ENCODE data around the gene RBM6.

Gene RBM6

GRCh38 chr3:50120364-50121071 is 180.6 kb downstream of the RBM6 start:
- Histone ChIP-seq H3K36me3 (ENCODE audit: control insufficient read depth in 1 of 2, insufficient read depth in 2 of 2, low read length in 2 of 2) (peaks cover 45 to 59% of the 10 kb centered on the region in 2 experiments), H3K9me3 (ENCODE audit: insufficient read depth, low read depth, low read length) (peaks cover 2% of the 10 kb centered on the region), H2BK5ac (ENCODE audit: low read depth, low read length, poor library complexity) (no peak overlapping the region), H3K27ac (ENCODE audit: low read depth, low read length) (no peak overlapping the region), H3K27me3 (ENCODE audit: insufficient read depth, low read length) (no peaks in the 10 kb centered on the region), H2AK5ac (ENCODE audit: low read length) (no peak overlapping the region), H3K23ac (ENCODE audit: low read length) (no peak overlapping the region), H4K91ac (ENCODE audit: low read depth, low read length) (no peak overlapping the region), H3K9ac (ENCODE audit: low read length) (no peak overlapping the region), H3K14ac (ENCODE audit: low read length) (no peak overlapping the region), H3K4ac (ENCODE audit: low read depth, low read length) (no peak overlapping the region), H3K79me1 (ENCODE audit: low read length) (peaks cover 4% of the 10 kb centered on the region), H2BK120ac (ENCODE audit: insufficient read depth, low read length, poor library complexity) (no peak overlapping the region), H4K8ac (ENCODE audit: low read depth, low read length) (no peak overlapping the region), H4K12ac (ENCODE audit: low read depth, low read length) (no peak overlapping the region), H3K79me2 (ENCODE audit: control insufficient read depth, insufficient read depth, low read length, poor library complexity) (no peaks in the 10 kb centered on the region), H3K18ac (ENCODE audit: low read length) (no peak overlapping the region), H3K4me3 (ENCODE audit: low read depth, low read length) (no peak overlapping the region), H3K4me2 (ENCODE audit: low read length) (no peak overlapping the region), H2BK12ac (ENCODE audit: low read length) (no peak overlapping the region), H3K4me1 (ENCODE audit: control insufficient read depth in 1 of 2, insufficient read depth in 2 of 2, low read length in 2 of 2) (peaks cover 9 to 14% of the 10 kb centered on the region in 2 experiments), H2AFZ (ENCODE audit: insufficient read depth, low read length, poor library complexity) (no peak overlapping the region)
- WGBS (ENCODE audit: extremely low coverage, insufficient coverage, insufficient read length) = no CpG with 5 or more reads among the region's 10 CpGs
- no peak for DNase-seq

- Histone ChIP-seq H3K23ac (ENCODE audit: low read length) (no peak overlapping the region), H4K12ac (ENCODE audit: low read depth, low read length) (no peak overlapping the region), H3K27me3 (ENCODE audit: insufficient read depth, low read length) (no peaks in the 10 kb centered on the region), H3K14ac (ENCODE audit: low read length) (no peak overlapping the region), H3K79me1 (ENCODE audit: low read length) (peaks cover 10% of the 10 kb centered on the region), H3K36me3 (ENCODE audit: control insufficient read depth in 1 of 2, insufficient read depth in 2 of 2, low read length in 2 of 2) (peaks cover 37 to 51% of the 10 kb centered on the region in 2 experiments), H2BK120ac (ENCODE audit: insufficient read depth, low read length, poor library complexity) (no peak overlapping the region), H2AFZ (ENCODE audit: insufficient read depth, low read length, poor library complexity) (no peak overlapping the region), H2AK5ac (ENCODE audit: low read length) (no peak overlapping the region), H3K18ac (ENCODE audit: low read length) (no peak overlapping the region), H3K27ac (ENCODE audit: low read depth, low read length) (no peak overlapping the region), H3K4me3 (ENCODE audit: low read depth, low read length) (no peak overlapping the region), H2BK5ac (ENCODE audit: low read depth, low read length, poor library complexity) (no peak overlapping the region), H3K4me2 (ENCODE audit: low read length) (no peak overlapping the region), H4K91ac (ENCODE audit: low read depth, low read length) (no peak overlapping the region), H4K8ac (ENCODE audit: low read depth, low read length) (no peak overlapping the region), H3K9ac (ENCODE audit: low read length) (no peak overlapping the region), H2BK12ac (ENCODE audit: low read length) (no peak overlapping the region), H3K79me2 (ENCODE audit: control insufficient read depth, insufficient read depth, low read length, poor library complexity) (no peaks in the 10 kb centered on the region), H3K4me1 (ENCODE audit: control insufficient read depth in 1 of 2, insufficient read depth in 2 of 2, low read length in 2 of 2) (peaks cover 17 to 22% of the 10 kb centered on the region in 2 experiments), H3K4ac (ENCODE audit: low read depth, low read length) (no peak overlapping the region), H3K9me3 (ENCODE audit: insufficient read depth, low read depth, low read length) (peaks cover 2% of the 10 kb centered on the region)
- DNase-seq = peak; percentile 50 to 80
- no CpG with 5 or more reads among the region's 13 CpGs for WGBS (ENCODE audit: extremely low coverage, insufficient coverage, insufficient read length)
Measured at GRCh38 chr3:50121072-50122032, 181.4 kb downstream of the RBM6 start.

- no peak overlapping the region for H4K8ac ChIP-seq (ENCODE audit: low read depth, low read length)
- WGBS (ENCODE audit: extremely low coverage, insufficient coverage, insufficient read length) = no CpG with 5 or more reads among the region's 2 CpGs
- no peak overlapping the region for H4K12ac ChIP-seq (ENCODE audit: low read depth, low read length)
- no peak overlapping the region for H4K91ac ChIP-seq (ENCODE audit: low read depth, low read length)
- H3K27me3 ChIP-seq (ENCODE audit: insufficient read depth, low read length) = no peaks in the 10 kb centered on the region
- no peak for DNase-seq
- no peak overlapping the region for H2BK5ac ChIP-seq (ENCODE audit: low read depth, low read length, poor library complexity)
- H3K4me1 ChIP-seq (ENCODE audit: control insufficient read depth in 1 of 2, insufficient read depth in 2 of 2, low read length in 2 of 2) = peaks cover 22 to 29% of the 10 kb centered on the region in 2 experiments
- peaks cover 2% of the 10 kb centered on the region for H3K9me3 ChIP-seq (ENCODE audit: insufficient read depth, low read depth, low read length)
- H2AK5ac ChIP-seq (ENCODE audit: low read length) = no peak overlapping the region
- no peak overlapping the region for H2BK12ac ChIP-seq (ENCODE audit: low read length)
- no peak overlapping the region for H2BK120ac ChIP-seq (ENCODE audit: insufficient read depth, low read length, poor library complexity)
- peaks cover 31 to 44% of the 10 kb centered on the region in 2 experiments for H3K36me3 ChIP-seq (ENCODE audit: control insufficient read depth in 1 of 2, insufficient read depth in 2 of 2, low read length in 2 of 2)
- no peak overlapping the region for H3K4me3 ChIP-seq (ENCODE audit: low read depth, low read length)
- no peaks in the 10 kb centered on the region for H3K79me2 ChIP-seq (ENCODE audit: control insufficient read depth, insufficient read depth, low read length, poor library complexity)
- H3K4ac ChIP-seq (ENCODE audit: low read depth, low read length) = no peak overlapping the region
- H3K9ac ChIP-seq (ENCODE audit: low read length) = no peak overlapping the region
- H3K27ac ChIP-seq (ENCODE audit: low read depth, low read length) = no peak overlapping the region
- H3K18ac ChIP-seq (ENCODE audit: low read length) = no peak overlapping the region
- peaks cover 12% of the 10 kb centered on the region for H3K79me1 ChIP-seq (ENCODE audit: low read length)
- no peak overlapping the region for H3K23ac ChIP-seq (ENCODE audit: low read length)
- no peak overlapping the region for H3K4me2 ChIP-seq (ENCODE audit: low read length)
- no peak overlapping the region for H2AFZ ChIP-seq (ENCODE audit: insufficient read depth, low read length, poor library complexity)
- H3K14ac ChIP-seq (ENCODE audit: low read length) = no peak overlapping the region
Measured at GRCh38 chr3:50122071-50122470, 182.1 kb downstream of the RBM6 start.

- Histone ChIP-seq H3K79me2 (ENCODE audit: control insufficient read depth, insufficient read depth, low read length, poor library complexity) (no peaks in the 10 kb centered on the region), H3K4me2 (ENCODE audit: low read length) (no peak overlapping the region), H3K9ac (ENCODE audit: low read length) (no peak overlapping the region), H2BK120ac (ENCODE audit: insufficient read depth, low read length, poor library complexity) (no peak overlapping the region), H4K12ac (ENCODE audit: low read depth, low read length) (no peak overlapping the region), H3K4me1 (ENCODE audit: control insufficient read depth in 1 of 2, insufficient read depth in 2 of 2, low read length in 2 of 2) (peaks cover 22 to 29% of the 10 kb centered on the region in 2 experiments), H2BK12ac (ENCODE audit: low read length) (no peak overlapping the region), H3K79me1 (ENCODE audit: low read length) (peaks cover 12% of the 10 kb centered on the region), H3K23ac (ENCODE audit: low read length) (no peak overlapping the region), H4K91ac (ENCODE audit: low read depth, low read length) (no peak overlapping the region), H3K4ac (ENCODE audit: low read depth, low read length) (no peak overlapping the region), H2AK5ac (ENCODE audit: low read length) (no peak overlapping the region), H2BK5ac (ENCODE audit: low read depth, low read length, poor library complexity) (no peak overlapping the region), H3K9me3 (ENCODE audit: insufficient read depth, low read depth, low read length) (peaks cover 2% of the 10 kb centered on the region), H4K8ac (ENCODE audit: low read depth, low read length) (no peak overlapping the region), H3K36me3 (ENCODE audit: control insufficient read depth in 1 of 2, insufficient read depth in 2 of 2, low read length in 2 of 2) (peaks cover 23 to 37% of the 10 kb centered on the region in 2 experiments), H2AFZ (ENCODE audit: insufficient read depth, low read length, poor library complexity) (no peak overlapping the region), H3K4me3 (ENCODE audit: low read depth, low read length) (no peak overlapping the region), H3K27me3 (ENCODE audit: insufficient read depth, low read length) (no peaks in the 10 kb centered on the region), H3K14ac (ENCODE audit: low read length) (no peak overlapping the region), H3K27ac (ENCODE audit: low read depth, low read length) (no peak overlapping the region), H3K18ac (ENCODE audit: low read length) (no peak overlapping the region)
- WGBS (ENCODE audit: extremely low coverage, insufficient coverage, insufficient read length) = no CpG with 5 or more reads among the region's 14 CpGs
- DNase-seq = no peak
Measured at GRCh38 chr3:50122661-50123391, 182.9 kb downstream of the RBM6 start.
